NCI-H2196 (cell line): ENCODE results near the gene CFAP100.

Source experiments
- DNase-seq: peaks from one replicate; lab custom pipeline; 2025; ENCODE audit not compliant: unreplicated experiment; lab: John Stamatoyannopoulos, UW

Gene CFAP100

DNA sequence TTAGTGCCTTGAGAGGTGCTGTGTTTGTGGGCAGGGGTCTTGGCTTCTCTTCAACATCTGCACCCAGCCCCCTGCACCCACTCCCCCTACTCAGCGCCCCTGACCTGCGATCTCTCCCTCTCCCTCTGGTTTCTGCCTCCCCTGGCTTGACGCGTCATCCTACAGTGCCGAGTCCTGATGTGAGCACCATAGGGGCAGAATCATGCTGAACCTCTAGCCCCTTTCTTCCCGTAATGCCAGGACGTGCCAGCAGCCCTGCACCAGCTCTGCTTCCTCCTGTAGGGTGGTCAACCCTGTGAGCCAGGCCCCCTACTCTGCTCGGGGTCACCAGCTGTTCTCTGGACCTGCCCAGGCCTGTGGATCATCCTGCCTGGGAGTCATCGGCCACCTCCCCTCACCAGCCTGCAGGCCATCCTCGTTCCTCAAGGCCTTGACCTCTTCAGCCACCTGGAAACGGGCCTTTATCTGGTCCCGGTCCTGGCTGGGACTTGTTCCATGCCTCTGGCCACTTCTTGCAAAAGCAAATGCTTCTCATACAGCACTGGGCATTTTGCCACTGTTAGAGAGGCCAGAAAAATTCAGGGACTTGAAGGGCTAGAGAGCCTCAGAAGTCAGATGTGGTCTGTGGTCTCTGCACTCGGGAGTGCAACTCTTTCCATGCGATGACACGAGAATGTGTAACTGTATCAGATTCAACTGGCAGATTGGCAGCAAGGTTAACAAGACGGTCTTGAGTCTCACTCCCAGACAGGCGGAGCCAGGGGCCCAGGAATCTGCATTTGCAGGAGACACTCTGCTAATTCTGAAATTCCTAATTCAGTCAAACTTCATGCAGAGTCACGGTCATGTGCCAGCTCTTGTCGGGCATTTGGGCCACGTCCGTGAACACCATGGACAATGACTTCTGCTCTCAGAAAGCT lies 20.8 kb upstream of the CFAP100 start:
- no peak for DNase-seq

DNA sequence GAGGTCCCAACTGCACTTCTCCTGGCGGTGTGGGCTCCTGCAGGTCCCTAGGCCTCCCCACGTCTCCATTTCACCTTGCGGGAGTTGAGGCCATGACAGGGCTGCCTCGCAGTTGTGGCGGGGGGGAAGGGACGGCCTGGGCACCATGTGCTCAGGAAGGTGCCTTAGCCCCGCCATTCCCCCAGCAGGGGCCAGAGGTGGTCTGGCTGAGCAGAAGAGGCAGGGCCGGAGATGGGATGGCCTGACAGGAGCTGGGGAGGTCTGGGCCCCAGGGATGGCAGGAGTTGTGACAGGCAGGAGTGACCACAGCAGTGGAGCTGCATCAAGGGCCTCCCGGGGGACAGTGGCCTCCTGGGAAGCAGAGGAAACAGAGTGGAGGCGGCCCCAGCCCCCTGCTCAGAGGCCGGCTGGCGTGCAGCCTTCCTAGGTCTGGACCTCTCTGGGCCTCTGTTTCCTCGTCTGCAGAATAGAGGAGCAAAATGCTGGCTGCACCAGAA lies 18.8 kb upstream of the CFAP100 start:
- no peak for DNase-seq

- no peak for DNase-seq
Measured at GRCh38 chr3:126376444-126376843, 18.3 kb upstream of the CFAP100 start.

DNA sequence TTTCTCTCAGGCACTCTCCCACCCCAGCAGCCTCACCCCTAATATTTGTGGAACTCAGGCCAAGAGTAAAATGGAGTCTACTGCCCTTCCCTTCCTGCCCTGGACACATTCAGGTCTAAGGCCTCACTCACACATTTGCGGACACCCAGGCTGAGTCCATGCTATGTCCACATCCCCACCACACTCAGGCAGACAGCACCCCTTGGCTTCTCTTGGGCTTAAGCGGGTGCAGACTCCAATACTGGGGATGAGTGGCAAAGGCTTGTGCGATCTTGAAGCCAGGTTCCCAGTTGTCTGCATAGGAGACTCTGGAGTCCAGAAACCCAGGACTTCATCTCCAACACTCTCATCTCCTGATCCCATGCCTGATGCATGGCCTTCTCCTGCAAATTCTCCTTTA lies 17.5 kb upstream of the CFAP100 start:
- DNase-seq = no peak

DNA sequence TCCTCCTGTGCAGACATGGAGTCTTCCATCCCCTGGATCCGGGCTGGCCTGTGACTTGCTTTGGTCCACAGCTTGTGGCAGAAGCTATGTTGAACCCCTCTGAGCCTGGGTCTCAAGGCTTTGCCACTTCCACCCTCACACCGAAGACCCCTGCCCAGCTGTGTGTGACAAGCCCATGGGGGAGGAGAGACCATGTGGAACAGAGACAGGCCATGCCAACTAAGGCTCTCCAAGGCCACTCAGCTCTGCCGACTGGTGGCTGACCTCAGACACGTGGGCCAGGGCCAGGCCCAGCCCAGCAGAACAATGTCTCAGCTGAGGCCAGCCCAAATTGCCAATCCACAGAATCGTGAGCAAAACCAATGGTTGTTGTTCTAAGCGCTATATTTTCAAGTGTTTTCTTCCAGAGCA lies 16.4 kb upstream of the CFAP100 start:
- DNase-seq = no peak

DNA sequence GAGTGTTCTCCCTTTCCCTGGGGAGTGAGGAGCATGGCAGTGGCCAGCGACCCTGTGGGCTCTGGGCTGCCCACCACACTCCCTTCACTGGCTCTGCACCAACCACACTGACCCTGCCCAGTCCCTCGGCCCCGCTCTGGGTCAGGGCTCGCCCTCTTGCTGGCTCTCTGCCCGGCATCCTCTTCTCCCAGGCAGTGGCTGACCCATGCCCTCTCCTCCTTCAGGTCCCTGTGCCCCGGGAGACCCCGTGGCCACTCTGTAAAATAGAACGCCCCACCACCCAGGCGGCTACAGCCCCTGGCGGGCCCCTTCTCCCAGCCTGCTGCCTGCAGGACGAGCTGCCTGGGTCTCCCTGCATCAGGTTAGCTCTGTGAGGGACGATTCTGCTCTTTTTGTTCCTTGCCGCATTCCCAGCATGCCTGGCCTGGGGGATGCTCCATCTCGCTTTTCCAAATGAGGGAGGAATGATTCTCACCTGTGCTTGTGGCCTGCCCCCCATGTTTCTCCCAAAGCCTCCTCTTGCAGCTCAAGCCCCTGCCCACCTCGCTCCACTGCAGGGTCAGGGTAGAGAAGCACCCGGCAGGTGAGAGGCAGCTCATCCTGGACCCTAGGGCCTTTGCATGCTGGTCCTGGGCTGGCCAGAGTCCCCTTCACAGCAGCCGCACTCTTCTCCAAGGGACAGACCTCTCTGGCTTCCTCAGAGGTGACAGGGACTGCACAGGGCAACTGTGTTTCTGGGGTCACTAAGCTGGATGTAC lies 14.5 kb upstream of the CFAP100 start:
- no peak for DNase-seq

DNA sequence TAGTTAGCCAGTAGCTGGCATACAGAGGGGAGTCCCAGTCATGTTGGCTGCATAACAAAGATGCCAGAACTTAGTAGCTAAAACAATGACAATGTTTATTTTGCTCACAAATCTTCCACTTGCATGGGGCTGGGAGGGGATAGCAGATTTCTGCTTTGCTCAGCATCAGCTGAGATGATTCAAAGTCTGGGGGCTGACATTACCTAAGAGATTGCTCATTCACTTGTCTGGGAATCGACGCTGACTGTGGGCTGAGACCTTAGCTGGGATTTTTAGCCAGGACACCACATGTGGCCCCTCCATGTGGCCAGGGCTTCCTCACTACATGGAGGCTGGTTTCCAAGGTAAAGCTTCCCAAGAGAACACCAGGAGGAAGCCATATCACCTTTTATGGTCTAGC lies 12.7 kb upstream of the CFAP100 start:
- no peak for DNase-seq

DNA sequence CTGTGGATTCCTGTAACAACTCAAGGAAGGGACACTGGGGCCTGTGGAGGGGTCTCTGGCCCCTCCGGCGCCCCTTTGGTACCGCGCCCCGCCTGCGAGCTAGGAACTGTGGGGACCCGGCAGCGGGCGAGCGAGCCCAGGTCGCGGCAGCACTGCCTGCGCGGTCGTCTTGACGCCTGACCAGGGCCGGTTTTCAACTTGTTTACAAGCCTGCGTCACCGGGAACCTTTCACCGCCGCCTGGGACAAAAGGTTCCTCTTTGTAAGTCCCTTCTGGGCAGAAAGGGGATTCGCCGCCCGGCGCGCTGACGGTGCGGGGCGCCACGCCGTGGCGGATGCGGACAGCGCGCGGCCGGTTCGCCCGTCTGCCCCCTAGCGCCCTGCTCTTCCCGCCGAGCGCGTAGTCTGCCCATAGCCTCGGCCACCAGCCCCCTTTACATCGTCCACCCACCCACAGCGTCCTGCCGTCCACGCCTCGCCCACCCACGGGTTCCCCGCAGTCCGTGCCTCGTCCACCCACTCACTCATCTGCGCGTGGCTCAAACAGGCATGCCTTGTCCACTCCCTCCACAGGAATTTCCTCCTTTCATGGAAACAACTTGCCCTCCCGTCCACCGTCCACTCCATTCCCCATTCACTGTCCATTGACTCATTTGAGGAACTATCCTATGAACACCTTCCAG lies 5.5 kb upstream of the CFAP100 start:
- DNase-seq = peak; percentile 94

GRCh38 chr3:126389794-126390146 lies 4.9 kb upstream of the CFAP100 start:
- no peak for DNase-seq

GRCh38 chr3:126390201-126390600 lies 4.5 kb upstream of the CFAP100 start:
- no peak for DNase-seq

DNA sequence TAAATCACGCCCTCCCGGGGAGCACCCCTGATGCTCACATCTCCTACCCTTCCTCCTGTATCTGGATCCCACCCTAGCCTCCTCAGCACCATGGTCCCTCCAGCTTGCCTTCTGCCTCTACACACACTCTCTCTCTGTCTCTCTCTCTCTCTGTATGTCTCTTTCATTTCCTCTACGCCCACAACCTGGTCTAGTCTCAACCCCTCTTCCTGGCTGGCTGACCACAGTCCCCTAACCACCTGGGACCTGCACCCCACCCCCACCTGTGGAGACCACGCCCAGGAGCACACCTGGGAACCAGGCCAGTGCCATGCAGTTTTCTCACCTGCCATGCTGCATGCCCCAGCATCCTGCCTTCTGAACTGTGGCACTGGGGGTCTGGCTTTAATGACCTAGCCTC lies 4.0 kb upstream of the CFAP100 start:
- no peak for DNase-seq

DNA sequence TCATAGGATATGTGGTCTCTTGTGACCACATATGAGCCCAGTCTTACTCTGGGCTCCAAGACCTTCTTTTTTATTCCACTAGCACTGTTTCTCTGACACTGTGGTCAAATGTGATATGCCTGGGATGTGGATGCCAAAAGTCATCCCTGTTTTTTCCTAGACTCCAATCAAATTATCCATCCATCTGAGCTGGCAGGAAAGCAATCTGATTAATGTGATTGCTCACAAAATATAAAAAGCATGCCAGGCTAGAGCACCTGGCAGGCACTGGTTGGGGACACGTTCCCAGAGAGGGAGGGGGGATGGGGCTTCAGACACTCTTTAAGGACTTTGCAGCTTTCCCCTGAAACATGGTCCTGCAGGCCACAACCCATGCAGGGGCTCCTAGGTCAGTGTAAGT lies 3.1 kb upstream of the CFAP100 start:
- no peak for DNase-seq

GRCh38 chr3:126392246-126392645 lies 2.5 kb upstream of the CFAP100 start:
- DNase-seq = no peak

DNA sequence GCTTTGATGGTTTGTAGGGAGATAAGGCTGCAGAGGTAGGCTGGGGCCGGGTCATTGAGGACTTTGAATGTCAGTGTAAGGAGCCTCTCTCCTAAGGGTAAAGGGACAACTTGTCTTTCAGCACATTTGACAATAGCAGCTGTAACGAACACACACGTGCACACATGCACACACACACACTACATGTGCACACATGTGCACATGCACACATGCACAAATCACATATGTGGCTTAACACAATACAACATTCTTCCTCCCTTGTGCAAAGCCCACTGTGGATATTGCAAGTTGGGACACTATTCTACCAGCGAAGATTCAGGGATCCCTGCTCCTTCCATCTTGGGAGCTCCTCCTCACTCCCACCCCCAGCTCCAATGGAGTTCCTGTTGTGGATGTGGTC lies 1.1 kb upstream of the CFAP100 start:
- DNase-seq = no peak

DNA sequence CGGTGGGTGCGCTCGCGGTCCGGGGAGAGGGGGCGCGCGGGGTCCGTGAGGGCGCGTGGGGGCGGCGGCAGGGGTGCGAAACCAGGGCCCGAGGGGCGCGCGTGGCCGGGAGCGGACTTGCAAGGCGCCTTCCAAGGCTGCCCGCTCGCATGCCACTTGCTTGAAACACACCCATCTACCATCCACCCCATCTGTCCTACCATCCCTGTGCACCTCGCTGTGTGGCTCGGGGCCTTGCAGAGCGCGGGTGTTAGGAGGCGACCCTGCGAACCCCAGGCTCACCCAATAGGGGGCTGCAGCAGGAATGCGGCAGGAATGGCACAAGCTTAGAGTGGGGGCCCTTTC lies 240 bp downstream of the CFAP100 start:
- DNase-seq = no peak

DNA sequence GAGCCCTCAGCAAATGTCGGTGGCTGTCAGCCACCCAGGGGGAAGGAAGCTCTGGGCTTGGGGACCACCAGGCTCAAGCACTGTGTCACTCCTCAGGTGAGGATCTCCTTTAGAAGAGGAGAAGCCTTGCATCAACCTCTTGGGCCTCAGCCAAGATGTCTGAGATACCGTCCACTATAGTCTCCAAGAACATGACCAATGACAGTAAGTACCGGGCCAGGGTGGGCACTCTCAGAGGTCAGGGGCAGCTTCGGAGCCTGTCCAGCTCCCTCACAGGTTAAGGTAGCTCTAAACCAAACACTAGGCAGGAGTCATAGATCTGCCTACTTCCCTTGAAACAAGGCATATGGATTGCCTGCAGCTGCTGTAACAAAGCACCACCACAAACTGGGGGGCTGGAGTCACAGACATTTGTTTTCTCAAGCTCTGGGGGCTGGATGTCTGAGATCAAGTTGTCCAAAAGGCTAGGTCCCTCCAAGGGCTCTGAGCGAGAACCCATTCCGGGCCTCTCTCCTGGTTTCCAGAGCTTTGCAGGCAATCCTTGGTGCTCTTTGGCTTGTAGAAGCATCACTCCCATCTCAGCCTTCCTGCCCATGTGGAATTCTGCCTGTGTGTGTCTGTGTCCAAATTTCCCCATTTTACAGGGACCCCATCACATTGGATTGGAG lies 1.3 kb downstream of the CFAP100 start:
- no peak for DNase-seq

GRCh38 chr3:126396536-126396935 lies 1.8 kb downstream of the CFAP100 start:
- no peak for DNase-seq

- no peak for DNase-seq
Measured at GRCh38 chr3:126397610-126398422, 3.1 kb downstream of the CFAP100 start.

- no peak for DNase-seq
Measured at GRCh38 chr3:126398423-126399350, 4.0 kb downstream of the CFAP100 start.
